Body of pancreas (tissue), 4 donors: ENCODE measurements around the gene HCCS.

Experiments
- POLR2A ChIP-seq, 3 donors: fragments of 450-650 bp; IDR thresholded peaks; one replicate each; pipeline ENCODE4 v1.6.1; 2016; ENCODE audit warnings: antibody characterized with exemption in 3 of 3, mild to moderate bottlenecking in 2 of 3
- TF ChIP-seq, protein P1 (sequence below), 7 experiments: fragments of 450-650 bp in 4 of 7; fragments of 200-600 bp in 3 of 7; sonication (generic) in 3 of 7; IDR thresholded peaks; one replicate each; pipeline ENCODE4 v1.5.1; 2016 to 2019; ENCODE audit warnings: antibody characterized with exemption in 7 of 7

DNA sequence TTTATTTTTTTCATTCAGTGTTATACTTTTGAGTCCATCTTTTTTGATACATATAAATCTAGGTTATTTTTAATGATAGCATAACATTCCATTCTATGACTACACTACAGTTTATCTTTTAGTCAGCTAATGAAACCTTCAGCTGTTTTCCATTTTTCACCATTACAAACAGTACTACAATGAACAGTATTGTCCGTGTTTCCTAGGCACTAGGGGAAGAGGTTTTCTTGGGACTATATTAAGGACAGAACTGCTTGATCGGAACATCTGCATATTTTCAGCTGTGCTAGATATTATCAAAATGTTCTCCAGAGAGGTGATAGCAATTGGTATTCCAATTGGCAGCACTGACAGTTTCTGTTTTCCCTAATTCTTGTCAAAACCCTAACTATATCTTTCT lies 44.3 kb upstream of the HCCS start:
- TF ChIP-seq POLR2A (IDR thresholded peaks at IDR 0.05) = no peak
- TF ChIP-seq, protein P1, sequence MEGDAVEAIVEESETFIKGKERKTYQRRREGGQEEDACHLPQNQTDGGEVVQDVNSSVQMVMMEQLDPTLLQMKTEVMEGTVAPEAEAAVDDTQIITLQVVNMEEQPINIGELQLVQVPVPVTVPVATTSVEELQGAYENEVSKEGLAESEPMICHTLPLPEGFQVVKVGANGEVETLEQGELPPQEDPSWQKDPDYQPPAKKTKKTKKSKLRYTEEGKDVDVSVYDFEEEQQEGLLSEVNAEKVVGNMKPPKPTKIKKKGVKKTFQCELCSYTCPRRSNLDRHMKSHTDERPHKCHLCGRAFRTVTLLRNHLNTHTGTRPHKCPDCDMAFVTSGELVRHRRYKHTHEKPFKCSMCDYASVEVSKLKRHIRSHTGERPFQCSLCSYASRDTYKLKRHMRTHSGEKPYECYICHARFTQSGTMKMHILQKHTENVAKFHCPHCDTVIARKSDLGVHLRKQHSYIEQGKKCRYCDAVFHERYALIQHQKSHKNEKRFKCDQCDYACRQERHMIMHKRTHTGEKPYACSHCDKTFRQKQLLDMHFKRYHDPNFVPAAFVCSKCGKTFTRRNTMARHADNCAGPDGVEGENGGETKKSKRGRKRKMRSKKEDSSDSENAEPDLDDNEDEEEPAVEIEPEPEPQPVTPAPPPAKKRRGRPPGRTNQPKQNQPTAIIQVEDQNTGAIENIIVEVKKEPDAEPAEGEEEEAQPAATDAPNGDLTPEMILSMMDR (IDR thresholded peaks at IDR 0.05) = no peak
